K562 (cell line): Measurements from ENCODE around the gene CSF1. TPM values are rescaled to one million over a fixed set of nuclear protein-coding genes. Genes with fewer than 3 reads are reported as not detected.

Experiments used
- ATAC-seq: fragments of 200-7000 bp; cut with Tn5 transposase; 3 replicates; pipeline ENCODE4 v1.9.1; 2020; ENCODE audit warnings: moderate library complexity
- BruUV-seq: library from RNA; stranded (reverse); fragments of 400-500 nt; replicated peaks from 2 replicates; lab custom pipeline; 2021; lab: Mats Ljungman, UMichigan
- CTCF ChIA-PET: fragments of 300-600 bp; formaldehyde crosslinking; extraction: SDS; loops from one replicate; lab custom pipeline; 2021; ENCODE audit warnings: low intra/inter-chr PET ratio; lab: Yijun Ruan, JAX
- POLR2A ChIA-PET: fragments of 300-600, 350-650 bp; sonication (Branson Sonifier 250); formaldehyde crosslinking; extraction: SDS; loops from one replicate; lab custom pipeline; 2021; ENCODE audit warnings: antibody characterized with exemption, inconsistent platforms; lab: Yijun Ruan, JAX
- DNase-seq, 4 experiments: peaks; one replicate each; pipeline versions ENCODE4 v3.0.0 to v3.0.0-alpha.2; 2011 to 2018; ENCODE audit warnings: low spot score in 3 of 4, mixed read lengths in 3 of 4; ENCODE audit errors: extremely low read depth in 1 of 4
- FAIRE-seq: peaks from 2 replicates; lab custom pipeline; 2011; peaks lifted over from hg19 to GRCh38; lab: Jason Lieb, UNC
- H2AFZ ChIP-seq: 2 replicates; pipeline ENCODE4 v1.6.0; 2011; ENCODE audit warnings: low read depth, low read length, control low read depth, inconsistent platforms
- H3K27ac ChIP-seq: fragments of 200-600 bp; 3 replicates; pipeline ENCODE4 v1.8.0; 2011; ENCODE audit warnings: low read depth, mild to moderate bottlenecking, control low read depth, inconsistent platforms, low read length, moderate library complexity, mixed read lengths; ENCODE audit errors: extremely low read depth
- H3K27me3 ChIP-seq, 2 experiments: fragments of 300-600 bp in 1 of 2; 2 replicates in 1 of 2; 3 replicates in 1 of 2; pipeline versions ENCODE4 v1.6.0 to v1.8.0; 2011; ENCODE audit warnings: inconsistent platforms in 2 of 2, low read length in 2 of 2, mild to moderate bottlenecking in 1 of 2, mixed read lengths in 1 of 2, moderate library complexity in 1 of 2; ENCODE audit not compliant: control insufficient read depth in 2 of 2, insufficient read depth in 2 of 2
- H3K36me3 ChIP-seq: fragments of 300-600 bp; 3 replicates; pipeline ENCODE4 v1.8.0; 2011; ENCODE audit warnings: mild to moderate bottlenecking, low read length, inconsistent platforms; ENCODE audit not compliant: control insufficient read depth, insufficient read depth
- H3K4me1 ChIP-seq, 2 experiments: fragments of 200-600 bp in 1 of 2; replicated peaks in 1 of 2; 2 replicates in 1 of 2; 3 replicates in 1 of 2; pipeline versions ENCODE4 v1.5.1 to v1.8.0; 2011; ENCODE audit warnings: inconsistent platforms in 2 of 2, low read length in 2 of 2, mild to moderate bottlenecking in 1 of 2, mixed read lengths in 1 of 2, moderate library complexity in 1 of 2; ENCODE audit not compliant: control insufficient read depth in 2 of 2, insufficient read depth in 2 of 2
- H3K4me2 ChIP-seq: 2 replicates; pipeline ENCODE4 v1.6.1; 2011; ENCODE audit warnings: low read length, control low read depth, inconsistent platforms, mixed read lengths; ENCODE audit not compliant: insufficient read depth
- H3K4me3 ChIP-seq: fragments of 200-600 bp; sonication (generic), shearing (Covaris generic); 2 replicates; pipeline ENCODE4 v1.5.1; 2016; ENCODE audit warnings: control low read depth, inconsistent platforms
- H3K79me2 ChIP-seq: fragments of 200-600 bp; 3 replicates; pipeline ENCODE4 v1.8.0; 2011; ENCODE audit warnings: low read length, inconsistent platforms; ENCODE audit not compliant: control insufficient read depth, insufficient read depth
- H3K9ac ChIP-seq, 2 experiments: 2 replicates each; pipeline versions ENCODE4 v1.6.0 to v1.6.1; 2011; ENCODE audit warnings: low read depth in 2 of 2, low read length in 2 of 2, control low read depth in 1 of 2, inconsistent platforms in 1 of 2, mild to moderate bottlenecking in 1 of 2, mixed read lengths in 1 of 2; ENCODE audit not compliant: insufficient read depth in 1 of 2
- H3K9me1 ChIP-seq: one replicate; pipeline ENCODE4 v1.6.0; 2011; ENCODE audit warnings: inconsistent platforms, mild to moderate bottlenecking, low read length, moderate library complexity; ENCODE audit not compliant: control insufficient read depth, insufficient read depth
- H3K9me3 ChIP-seq: replicated peaks from 2 replicates; pipeline ENCODE4 v1.5.1; 2011; ENCODE audit warnings: low read depth, low read length, inconsistent platforms; ENCODE audit not compliant: control insufficient read depth, insufficient read depth
- H4K20me1 ChIP-seq: replicated peaks from 2 replicates; pipeline ENCODE4 v1.6.1; 2011; ENCODE audit warnings: low read length, inconsistent platforms, mixed read lengths; ENCODE audit not compliant: control insufficient read depth, insufficient read depth
- ARID2 ChIP-seq: fragments of 450-650 bp; IDR thresholded peaks from 2 replicates; pipeline ENCODE4 v1.6.1; 2017; ENCODE audit warnings: antibody characterized with exemption, mild to moderate bottlenecking
- CGGBP1 ChIP-seq: fragments of 250-450 bp; sonication (Bioruptor Pico); IDR thresholded peaks from 2 replicates; pipeline ENCODE4 v1.9.0; 2021; ENCODE audit warnings: mild to moderate bottlenecking
- NUFIP1 ChIP-seq: fragments of 450-650 bp; IDR thresholded peaks from 2 replicates; pipeline ENCODE4 v1.6.1; 2018; ENCODE audit not compliant: partially characterized antibody
- PREB ChIP-seq: sonication (generic); formaldehyde crosslinking; IDR thresholded peaks from 2 replicates; pipeline ENCODE4 v1.8.1; 2023; ENCODE audit warnings: mild to moderate bottlenecking, missing genetic modification reagents
- PTBP1 ChIP-seq: fragments of 200-400 bp; formaldehyde crosslinking; IDR thresholded peaks from 2 replicates; pipeline ENCODE4 v1.6.1; 2017; ENCODE audit warnings: low read depth, low read length
- RBM15 ChIP-seq: fragments of 200-400 bp; formaldehyde crosslinking; IDR thresholded peaks from 2 replicates; pipeline ENCODE4 v1.6.1; 2018; ENCODE audit warnings: mild to moderate bottlenecking, low read length, moderate library complexity; ENCODE audit not compliant: insufficient read depth
- RBM17 ChIP-seq: fragments of 200-400 bp; formaldehyde crosslinking; IDR thresholded peaks from 2 replicates; pipeline ENCODE4 v1.6.1; 2017; ENCODE audit warnings: low read depth, mild to moderate bottlenecking, low read length, borderline replicate concordance
- SMAD1 ChIP-seq: fragments of 150-350 bp; IDR thresholded peaks from 2 replicates; pipeline ENCODE4 v1.6.1; 2014; ENCODE audit warnings: low read length, low read depth; ENCODE audit not compliant: partially characterized antibody
- TAF9B ChIP-seq: fragments of 450-650 bp; IDR thresholded peaks from 2 replicates; pipeline ENCODE4 v1.6.1; 2018; ENCODE audit warnings: mild to moderate bottlenecking; ENCODE audit not compliant: partially characterized antibody
- U2AF2 ChIP-seq: fragments of 200-400 bp; formaldehyde crosslinking; optimal IDR thresholded peaks from 2 replicates; pipeline ENCODE3; 2017; ENCODE audit warnings: low read depth, mild to moderate bottlenecking, low read length
- ZBED1 ChIP-seq: IDR thresholded peaks from 2 replicates; pipeline ENCODE4 v1.6.1; 2014
- ZKSCAN3 ChIP-seq: fragments of 250-450 bp; sonication (Bioruptor Pico); IDR thresholded peaks from 2 replicates; pipeline ENCODE4 v1.4.0; 2020
- ZNF121 ChIP-seq: sonication (generic); formaldehyde crosslinking; conservative IDR thresholded peaks from 2 replicates; pipeline ENCODE4 v1.8.0; 2022; ENCODE audit warnings: missing genetic modification reagents
- ZNF311 ChIP-seq: fragments of 250-450 bp; sonication (Bioruptor Pico); IDR thresholded peaks from 2 replicates; pipeline ENCODE4 v1.4.0; 2020; ENCODE audit warnings: mild to moderate bottlenecking, moderate library complexity
- ZNF740 ChIP-seq, 3 experiments: fragments of 200-800 bp in 1 of 3; sonication (Bioruptor generic) in 1 of 3; sonication (generic) in 1 of 3; formaldehyde crosslinking in 1 of 3; IDR thresholded peaks; 2 replicates each; pipeline versions ENCODE4 v1.6.1 to v1.8.0; 2016 to 2022; ENCODE audit warnings: mild to moderate bottlenecking in 2 of 3, missing compliant biosample characterization in 2 of 3, missing genetic modification characterization in 2 of 3, missing genetic modification reagents in 1 of 3
- WGBS: fragments of 100-300 bp; shearing (Covaris generic); methylation state at CpG from one replicate; pipeline ENCODE4 v1.1.6; 2016; ENCODE audit warnings: low coverage, mixed read lengths; ENCODE audit not compliant: insufficient coverage; ENCODE audit errors: missing lambda C conversion rate; 5-methylcytosine and 5-hydroxymethylcytosine counted together
- in situ Hi-C: fragments of 300-500 bp; cut with MboI; formaldehyde crosslinking; loops from 4 replicates; pipeline ENCODE4 v1.15.0; 2018; ENCODE audit warnings: inconsistent platforms, mixed read lengths
- intact Hi-C: fragments of 100-400 bp; cut with micrococcal nuclease; formaldehyde crosslinking; loops from 2 replicates; pipeline ENCODE4 v1.14.2; 2022
- polyA plus RNA-seq, 8 experiments: library from polyadenylated mRNA; depleted of rRNA in 4 of 8; stranded (reverse) in 5 of 8; unstranded in 3 of 8; fragments of >200 nt; fragmentation: Nextera tagmentation in 2 of 8; fragmentation: Illumina TruSeq in 1 of 8; extraction: Ambion mirVana in 2 of 8; extraction: Trizol in 1 of 8; gene quantifications; 2 replicates each; pipeline versions ENCODE4 v1.2.1 to v1.2.3, GENCODE V29; 2011 to 2014; ENCODE audit warnings: inconsistent platforms in 1 of 8, missing spikeins in 1 of 8
- total RNA-seq, 7 experiments: library from RNA; depleted of rRNA in 6 of 7; stranded (reverse); fragments of >200 nt in 6 of 7; fragmentation: Illumina TruSeq in 2 of 7; extraction: Trizol in 2 of 7; gene quantifications; 2 replicates each; pipeline versions ENCODE4 v1.2.1 to v1.2.3, GENCODE V29; 2011 to 2021; ENCODE audit warnings: low replicate concordance in 1 of 7
- TF ChIP-seq, protein P1 (sequence below): fragments of 450-650 bp; formaldehyde crosslinking; IDR thresholded peaks from 2 replicates; pipeline ENCODE4 v1.4.0; 2020; ENCODE audit warnings: mild to moderate bottlenecking, mixed read lengths

The CSF1 gene
- total and polyA plus RNA-seq, 9 of the 15 experiments (the other 6 are each of a cell fraction or from before 2014, with no cell fraction given): 0.18 to 11.8 (median 2.8) TPM

DNA sequence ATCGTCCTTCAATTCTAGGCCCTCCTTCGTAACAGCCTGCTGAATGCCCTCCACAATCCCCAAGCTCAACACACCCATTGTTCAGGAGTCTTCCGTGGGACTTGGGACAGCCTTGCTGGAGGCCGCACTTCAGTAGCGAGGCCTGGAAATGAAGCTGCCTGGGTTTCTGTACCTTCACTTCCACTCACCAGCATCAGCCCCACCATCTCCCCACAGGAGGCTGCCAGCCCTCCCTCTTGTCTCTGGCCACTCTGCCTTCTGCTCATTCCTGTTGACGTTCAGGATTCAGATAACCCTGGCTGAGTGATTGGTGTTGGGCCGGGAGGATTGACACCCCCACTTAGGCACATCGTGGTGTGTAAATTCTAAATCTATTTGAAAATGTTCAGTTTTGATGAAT is 23.4 kb upstream of the CSF1 start:
- TF ChIP-seq SMAD1: no peak
- no peak for TF ChIP-seq ZNF311 (CRISPR knock-in tag)
- no peak for TF ChIP-seq ZBED1
- TF ChIP-seq CGGBP1 (CRISPR knock-in tag): no peak
- TF ChIP-seq PREB (CRISPR knock-in tag): no peak
- no peak for TF ChIP-seq ZKSCAN3
- no peak for TF ChIP-seq TAF9B
- TF ChIP-seq RBM15: no peak
- TF ChIP-seq RBM17: no peak
- no peak for TF ChIP-seq ZNF740 (CRISPR knock-in tag; IDR thresholded peaks at IDR 0.05)
- TF ChIP-seq ZNF740 (tag; IDR thresholded peaks at IDR 0.05): no peak
- TF ChIP-seq U2AF2: no peak
- TF ChIP-seq, protein P1, sequence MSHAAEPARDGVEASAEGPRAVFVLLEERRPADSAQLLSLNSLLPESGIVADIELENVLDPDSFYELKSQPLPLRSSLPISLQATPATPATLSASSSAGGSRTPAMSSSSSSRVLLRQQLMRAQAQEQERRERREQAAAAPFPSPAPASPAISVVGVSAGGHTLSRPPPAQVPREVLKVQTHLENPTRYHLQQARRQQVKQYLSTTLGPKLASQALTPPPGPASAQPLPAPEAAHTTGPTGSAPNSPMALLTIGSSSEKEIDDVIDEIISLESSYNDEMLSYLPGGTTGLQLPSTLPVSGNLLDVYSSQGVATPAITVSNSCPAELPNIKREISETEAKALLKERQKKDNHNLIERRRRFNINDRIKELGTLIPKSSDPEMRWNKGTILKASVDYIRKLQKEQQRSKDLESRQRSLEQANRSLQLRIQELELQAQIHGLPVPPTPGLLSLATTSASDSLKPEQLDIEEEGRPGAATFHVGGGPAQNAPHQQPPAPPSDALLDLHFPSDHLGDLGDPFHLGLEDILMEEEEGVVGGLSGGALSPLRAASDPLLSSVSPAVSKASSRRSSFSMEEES (CRISPR knock-in tag): no peak
- TF ChIP-seq ZNF121: no peak
- TF ChIP-seq ARID2: no peak
- no peak for TF ChIP-seq NUFIP1
- no peak for TF ChIP-seq PTBP1
- Histone ChIP-seq H3K9ac (no peak overlapping the region; a peak in 1 of 4 replicates), H3K79me2 (no peaks in the 10 kb centered on the region), H4K20me1 (no peaks in the 10 kb centered on the region), H3K4me2 (no peak overlapping the region), H3K9me3 (no peaks in the 10 kb centered on the region), H3K4me1 (peaks cover 15 to 48% of the 10 kb centered on the region in 2 experiments), H3K9me1 (no peaks in the 10 kb centered on the region), H3K27ac (no peak overlapping the region), H3K27me3 (no peaks in the 10 kb centered on the region), H3K4me3 (no peak overlapping the region), H3K36me3 (no peaks in the 10 kb centered on the region), H2AFZ (no peak overlapping the region)
- ChIA-PET CTCF (no interaction called here), POLR2A (interaction anchor here (0.6 to 3.1 kb wide), 9 partner anchors 8 to 34 kb away, joined by 3 to 14 read pairs (median 8); no protein-coding TSS in a partner anchor)
- intact Hi-C loops: no loop called here
- ATAC-seq (no peak), FAIRE-seq (no peak), DNase-seq (no peak)
- 54% methylated on average over 8 of the region's 8 CpGs for WGBS
- no TSS peak for BruUV-seq
- in situ Hi-C loops: no loop called here
